Muscle layer of duodenum (tissue), 2 donors: ENCODE data around the gene UNC5B.

Source experiments
- H3K27ac ChIP-seq: one replicate; pipeline ENCODE4 v1.7.0; 2013; ENCODE audit warnings: mild to moderate bottlenecking, low read length
- H3K27me3 ChIP-seq: one replicate; pipeline ENCODE4 v1.7.0; 2013; ENCODE audit warnings: low read depth, mild to moderate bottlenecking, control low read depth, low read length
- H3K36me3 ChIP-seq, 2 donors: one replicate each; pipeline ENCODE4 v1.7.0; 2013; ENCODE audit warnings: low read length in 2 of 2, control low read depth in 1 of 2, mild to moderate bottlenecking in 1 of 2; ENCODE audit not compliant: insufficient read depth in 2 of 2, control insufficient read depth in 1 of 2
- H3K4me1 ChIP-seq, 2 donors: one replicate each; pipeline ENCODE4 v1.7.0; 2013; ENCODE audit warnings: low read length in 2 of 2, mild to moderate bottlenecking in 2 of 2, control low read depth in 1 of 2, moderate library complexity in 1 of 2; ENCODE audit not compliant: insufficient read depth in 2 of 2, control insufficient read depth in 1 of 2
- H3K4me3 ChIP-seq, 2 donors: one replicate each; pipeline ENCODE4 v1.7.0; 2013; ENCODE audit warnings: low read length in 2 of 2, low read depth in 1 of 2, mild to moderate bottlenecking in 1 of 2
- H3K9me3 ChIP-seq, 2 donors: one replicate each; pipeline ENCODE4 v1.7.0; 2013; ENCODE audit warnings: low read length in 2 of 2, control low read depth in 1 of 2, mild to moderate bottlenecking in 1 of 2; ENCODE audit not compliant: control insufficient read depth in 1 of 2
- donor health status: healthy.

The UNC5B gene

GRCh38 chr10:71273506-71273905 is 61.1 kb downstream of the UNC5B start:
- Histone ChIP-seq H3K4me3 (no peak overlapping the region), H3K4me1 (peaks cover 0 to 26% of the 10 kb centered on the region in 2 donors), H3K9me3 (no peaks in the 10 kb centered on the region), H3K27me3 (no peaks in the 10 kb centered on the region), H3K27ac (no peak overlapping the region), H3K36me3 (no peaks in the 10 kb centered on the region)

DNA sequence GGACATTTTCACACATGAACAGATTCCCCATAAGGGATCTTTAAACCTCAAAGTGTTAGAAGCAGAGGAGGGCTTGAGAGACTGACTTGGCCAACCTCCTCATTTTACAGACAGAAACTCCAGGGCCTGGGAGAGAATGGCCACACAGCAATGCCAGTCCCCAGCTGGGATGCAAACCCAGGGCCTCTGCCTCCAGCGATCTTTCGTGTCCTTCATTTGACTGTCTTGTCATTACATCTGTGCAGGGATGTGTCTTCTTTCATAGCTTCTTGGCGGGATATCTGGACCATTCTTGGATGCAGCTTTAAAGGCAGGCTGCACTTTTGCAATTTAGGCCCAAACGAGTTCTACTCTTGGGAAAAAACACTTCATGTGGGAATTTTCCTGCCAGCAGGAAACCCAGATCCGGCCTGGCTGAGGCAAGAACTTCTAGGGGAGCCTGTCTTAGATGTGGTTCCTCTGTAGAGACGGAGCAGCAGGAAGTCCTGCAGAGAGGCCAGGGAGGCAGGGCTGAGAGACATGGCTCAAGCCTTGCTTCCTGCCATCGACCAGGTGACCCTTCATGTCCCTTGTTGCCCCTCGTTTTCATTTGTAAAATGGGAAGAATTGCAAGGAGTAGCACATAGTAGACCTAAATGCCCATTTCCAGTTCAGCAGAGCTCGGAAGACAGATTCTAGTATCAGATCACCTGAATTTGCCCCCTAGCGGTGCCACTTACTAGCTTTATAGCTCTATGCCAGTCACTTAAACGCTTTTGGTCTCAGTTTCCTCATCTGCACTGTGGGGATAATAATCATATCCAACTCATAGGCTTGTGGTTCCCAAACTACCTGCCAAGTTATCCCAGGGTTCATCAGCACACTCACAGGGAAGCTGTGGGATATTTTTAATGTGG is 62.8 kb downstream of the UNC5B start:
- H3K27ac ChIP-seq, result no peak overlapping the region
- H3K27me3 ChIP-seq, result no peaks in the 10 kb centered on the region
- no peaks in the 10 kb centered on the region for H3K36me3 ChIP-seq
- H3K4me1 ChIP-seq, result peaks cover 0 to 18% of the 10 kb centered on the region in 2 donors
- H3K9me3 ChIP-seq, result no peaks in the 10 kb centered on the region
- no peak overlapping the region for H3K4me3 ChIP-seq

DNA sequence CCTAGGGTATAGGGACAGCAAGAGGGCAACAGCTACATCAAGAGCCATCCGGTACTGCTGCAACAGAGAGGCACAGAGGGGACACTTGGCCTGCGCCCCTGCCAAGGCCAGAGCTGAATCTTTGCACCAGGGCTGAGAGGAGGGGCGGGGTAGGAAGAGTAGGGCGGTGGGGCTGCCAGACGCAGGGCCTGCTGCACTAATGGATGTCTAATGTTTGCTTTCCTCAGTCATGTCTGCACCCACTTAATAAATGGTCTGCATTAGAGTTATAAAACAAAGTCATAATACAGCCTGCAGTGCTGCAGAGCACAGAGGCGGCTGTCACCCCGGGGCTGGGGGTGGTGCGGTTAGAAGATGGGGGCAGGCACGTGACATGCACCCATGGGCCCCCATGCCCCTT is 64.5 kb downstream of the UNC5B start:
- no peaks in the 10 kb centered on the region for H3K9me3 ChIP-seq

DNA sequence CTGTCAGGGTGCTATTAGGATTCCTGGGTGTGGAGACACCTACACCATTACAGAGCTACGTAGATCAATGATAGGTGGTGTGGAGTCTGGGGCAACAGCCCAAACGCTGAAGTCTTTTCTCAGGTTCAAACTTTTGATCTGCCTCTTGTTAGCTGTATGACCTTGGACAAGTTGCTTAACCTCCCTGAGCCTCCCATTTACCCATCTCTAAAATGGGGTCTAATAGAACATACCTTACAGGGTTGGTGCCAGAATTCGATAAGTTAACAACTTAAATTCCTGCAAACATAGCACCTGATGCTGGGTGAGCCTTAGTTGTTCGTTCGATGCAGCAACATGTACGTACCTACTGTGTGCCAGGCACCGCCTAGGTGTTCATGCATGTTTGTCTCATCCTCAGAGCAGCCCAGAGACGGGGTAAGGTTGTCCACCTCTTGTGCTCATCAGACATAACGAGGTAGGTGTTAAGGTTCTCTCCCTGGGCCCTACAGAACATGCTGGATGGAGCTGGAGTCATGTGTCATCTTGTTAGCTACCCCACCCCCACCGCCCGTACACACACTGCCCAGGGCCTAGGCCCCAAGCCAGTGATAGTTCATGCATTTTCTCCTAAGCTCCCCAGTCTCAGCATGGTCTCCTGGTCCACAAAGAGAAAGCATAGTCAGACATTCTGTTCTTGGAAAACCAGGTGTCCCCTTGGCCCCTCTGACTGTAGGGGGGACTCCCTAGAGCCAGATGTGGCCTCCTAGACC is 65.7 kb downstream of the UNC5B start:
- Histone ChIP-seq H3K4me3 (no peak overlapping the region), H3K27me3 (no peaks in the 10 kb centered on the region), H3K4me1 (peaks cover 0 to 12% of the 10 kb centered on the region in 2 donors), H3K27ac (no peak overlapping the region), H3K9me3 (no peaks in the 10 kb centered on the region), H3K36me3 (no peaks in the 10 kb centered on the region)

More for the DNA sequence above, 64.5 kb downstream of the UNC5B start:
- Histone ChIP-seq H3K36me3 (no peaks in the 10 kb centered on the region), H3K27me3 (no peaks in the 10 kb centered on the region), H3K4me3 (no peak overlapping the region), H3K4me1 (peaks cover 0 to 12% of the 10 kb centered on the region in 2 donors), H3K27ac (no peak overlapping the region)

- no peaks in the 10 kb centered on the region for H3K27me3 ChIP-seq
- no peak overlapping the region for H3K27ac ChIP-seq
- H3K4me3 ChIP-seq, result no peak overlapping the region
- H3K4me1 ChIP-seq, result peaks cover 0 to 12% of the 10 kb centered on the region in 2 donors
- H3K9me3 ChIP-seq, result no peaks in the 10 kb centered on the region
- H3K36me3 ChIP-seq, result no peaks in the 10 kb centered on the region
These were observed 66.6 kb downstream of the UNC5B start for GRCh38 chr10:71278691-71279588.

DNA sequence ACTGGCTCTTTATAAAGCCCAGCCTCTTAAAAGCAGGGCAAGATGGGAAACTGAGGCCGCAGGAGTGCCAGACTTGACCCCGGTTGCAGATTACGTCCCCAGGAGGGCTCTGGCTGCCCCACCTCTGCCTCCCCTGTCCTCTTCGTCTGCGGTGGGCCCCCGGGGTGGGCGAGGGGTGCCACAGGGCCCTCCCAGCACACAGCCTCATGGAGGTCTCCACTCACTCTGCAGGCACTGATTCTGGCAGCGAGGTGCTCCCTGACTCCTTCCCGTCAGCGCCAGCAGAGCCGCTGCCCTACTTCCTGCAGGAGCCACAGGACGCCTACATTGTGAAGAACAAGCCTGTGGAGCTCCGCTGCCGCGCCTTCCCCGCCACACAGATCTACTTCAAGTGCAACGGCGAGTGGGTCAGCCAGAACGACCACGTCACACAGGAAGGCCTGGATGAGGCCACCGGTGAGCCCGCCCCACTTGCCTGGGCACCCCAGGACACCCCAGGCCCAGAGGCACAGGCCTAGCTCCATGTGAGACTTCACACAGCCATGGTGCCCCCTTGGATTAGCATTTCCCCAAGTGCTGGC is 67.3 kb downstream of the UNC5B start:
- H3K36me3 ChIP-seq, result no peaks in the 10 kb centered on the region
- no peak overlapping the region for H3K27ac ChIP-seq
- H3K4me1 ChIP-seq, result peaks cover 0 to 9% of the 10 kb centered on the region in 2 donors
- no peak overlapping the region for H3K4me3 ChIP-seq
- no peaks in the 10 kb centered on the region for H3K9me3 ChIP-seq
- no peaks in the 10 kb centered on the region for H3K27me3 ChIP-seq

- no peak overlapping the region for H3K4me3 ChIP-seq
- no peaks in the 10 kb centered on the region for H3K27me3 ChIP-seq
- no peaks in the 10 kb centered on the region for H3K36me3 ChIP-seq
- no peak overlapping the region for H3K27ac ChIP-seq
- H3K4me1 ChIP-seq, result peaks cover 0 to 4% of the 10 kb centered on the region in 2 donors
- H3K9me3 ChIP-seq, result no peaks in the 10 kb centered on the region
These were observed 67.8 kb downstream of the UNC5B start for GRCh38 chr10:71280216-71280615.

GRCh38 chr10:71280825-71281224 is 68.5 kb downstream of the UNC5B start:
- no peaks in the 10 kb centered on the region for H3K27me3 ChIP-seq
- H3K27ac ChIP-seq, result no peak overlapping the region
- H3K4me3 ChIP-seq, result no peak overlapping the region
- H3K4me1 ChIP-seq, result peaks cover 0 to 3% of the 10 kb centered on the region in 2 donors
- no peaks in the 10 kb centered on the region for H3K36me3 ChIP-seq
- H3K9me3 ChIP-seq, result no peaks in the 10 kb centered on the region

DNA sequence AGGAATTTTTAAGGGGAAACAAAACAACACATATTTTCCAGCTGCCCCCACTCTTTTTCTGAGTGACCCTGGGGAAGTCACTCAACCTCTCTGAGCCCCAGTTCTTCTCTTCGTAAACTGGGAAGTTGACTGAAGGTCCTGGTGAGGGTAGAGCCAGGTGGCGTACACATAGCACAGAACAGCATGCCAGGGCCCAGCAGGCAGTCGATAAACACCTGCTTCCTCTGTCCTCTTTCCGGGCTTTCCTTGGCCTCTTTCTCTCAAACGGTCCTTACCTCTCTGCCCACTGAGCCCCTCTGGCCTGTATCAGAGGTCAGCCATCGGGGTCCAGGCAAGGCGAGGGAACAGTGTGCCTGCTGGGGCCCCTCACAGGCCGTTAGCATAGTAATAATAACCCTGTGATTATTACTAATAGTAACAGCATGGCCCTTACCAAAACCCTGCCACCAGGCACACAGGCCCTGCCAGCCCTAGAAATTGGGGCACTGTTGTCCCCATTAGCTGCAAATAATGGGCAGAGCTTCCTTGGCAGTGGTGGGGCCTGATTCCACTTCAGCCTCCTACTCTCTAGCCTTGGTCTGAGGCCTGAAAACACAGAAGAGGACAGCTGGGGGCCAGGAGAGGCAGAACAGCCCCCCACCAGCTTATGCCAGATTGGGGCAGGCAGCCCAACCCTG is 69.4 kb downstream of the UNC5B start:
- Histone ChIP-seq H3K27ac (no peak overlapping the region), H3K4me1 (peaks cover 0 to 3% of the 10 kb centered on the region in 2 donors), H3K9me3 (no peaks in the 10 kb centered on the region), H3K27me3 (no peaks in the 10 kb centered on the region), H3K4me3 (no peak overlapping the region), H3K36me3 (no peaks in the 10 kb centered on the region)

GRCh38 chr10:71282323-71282680 is 69.9 kb downstream of the UNC5B start:
- Histone ChIP-seq H3K4me3 (no peak overlapping the region), H3K27ac (no peak overlapping the region), H3K27me3 (no peaks in the 10 kb centered on the region), H3K4me1 (peaks cover 0 to 3% of the 10 kb centered on the region in 2 donors), H3K36me3 (no peaks in the 10 kb centered on the region), H3K9me3 (no peaks in the 10 kb centered on the region)
